ENCODE measurements around the gene THEMIS.
"Not testable (repeated sequence)": the region's sequence is repeated elsewhere in the genome, so short reads cannot be mapped to it uniquely, and the experiment has no call there.

THEMIS gene

GRCh38 chr6:127786109-127786508 lies 114.7 kb downstream of the THEMIS start:
- Histone ChIP-seq H3K9me2 (replicated peaks; ENCODE audit: control insufficient read depth, low read length) (no peaks in the 10 kb centered on the region), H4K20me1 (ENCODE audit: control insufficient read depth, insufficient read depth, low read depth, low read length) (no peaks in the 10 kb centered on the region), H3F3A (ENCODE audit: control insufficient read depth, insufficient read depth) (no peaks in the 10 kb centered on the region), H3K9me3 (ENCODE audit: control insufficient read depth, insufficient read depth, low read length) (no peaks in the 10 kb centered on the region), H3K27ac (ENCODE audit: low read depth, low read length) (no peak overlapping the region), H3K36me3 (ENCODE audit: control insufficient read depth, low read length) (no peaks in the 10 kb centered on the region), H3K4me2 (ENCODE audit: low read length) (no peak overlapping the region), H3K27me3 (ENCODE audit: control insufficient read depth, low read length) (no peaks in the 10 kb centered on the region), H3K4me3 (ENCODE audit: low read length) (no peak overlapping the region), H3K4me1 (ENCODE audit: control insufficient read depth, low read length) (no peaks in the 10 kb centered on the region), H3K79me2 (ENCODE audit: control insufficient read depth, low read length) (no peaks in the 10 kb centered on the region)
- TF ChIP-seq, protein P1, sequence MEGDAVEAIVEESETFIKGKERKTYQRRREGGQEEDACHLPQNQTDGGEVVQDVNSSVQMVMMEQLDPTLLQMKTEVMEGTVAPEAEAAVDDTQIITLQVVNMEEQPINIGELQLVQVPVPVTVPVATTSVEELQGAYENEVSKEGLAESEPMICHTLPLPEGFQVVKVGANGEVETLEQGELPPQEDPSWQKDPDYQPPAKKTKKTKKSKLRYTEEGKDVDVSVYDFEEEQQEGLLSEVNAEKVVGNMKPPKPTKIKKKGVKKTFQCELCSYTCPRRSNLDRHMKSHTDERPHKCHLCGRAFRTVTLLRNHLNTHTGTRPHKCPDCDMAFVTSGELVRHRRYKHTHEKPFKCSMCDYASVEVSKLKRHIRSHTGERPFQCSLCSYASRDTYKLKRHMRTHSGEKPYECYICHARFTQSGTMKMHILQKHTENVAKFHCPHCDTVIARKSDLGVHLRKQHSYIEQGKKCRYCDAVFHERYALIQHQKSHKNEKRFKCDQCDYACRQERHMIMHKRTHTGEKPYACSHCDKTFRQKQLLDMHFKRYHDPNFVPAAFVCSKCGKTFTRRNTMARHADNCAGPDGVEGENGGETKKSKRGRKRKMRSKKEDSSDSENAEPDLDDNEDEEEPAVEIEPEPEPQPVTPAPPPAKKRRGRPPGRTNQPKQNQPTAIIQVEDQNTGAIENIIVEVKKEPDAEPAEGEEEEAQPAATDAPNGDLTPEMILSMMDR (IDR thresholded peaks at IDR 0.05; ENCODE audit: low read depth, low read length, poor library complexity, severe bottlenecking), result no peak
- TF ChIP-seq EZH2phosphoT487 (IDR thresholded peaks at IDR 0.05; ENCODE audit: borderline replicate concordance, low read length), result no peak

DNA sequence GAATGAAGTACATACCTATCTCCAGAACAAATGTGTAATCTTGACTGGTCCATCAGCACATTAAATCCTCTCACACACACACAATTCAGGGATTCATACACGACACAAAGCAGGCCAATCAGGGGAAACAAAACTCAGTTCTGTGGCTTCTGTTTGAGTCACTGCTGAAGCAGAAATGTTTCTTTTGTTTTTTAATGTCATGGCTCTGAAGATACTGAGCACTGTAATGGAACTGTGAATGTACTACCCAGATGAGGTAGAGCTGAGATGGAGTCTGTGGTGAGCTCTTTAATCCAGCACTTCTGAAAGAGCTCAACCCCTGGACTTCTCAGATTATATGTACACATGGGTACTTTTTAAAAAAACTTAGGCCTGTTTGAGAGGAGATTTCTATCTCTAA lies 116.4 kb downstream of the THEMIS start:
- no peaks in the 10 kb centered on the region for H3K36me3 ChIP-seq (ENCODE audit: control insufficient read depth, low read length)
- no peaks in the 10 kb centered on the region for H3F3A ChIP-seq (ENCODE audit: control insufficient read depth, insufficient read depth)
- no peaks in the 10 kb centered on the region for H3K27me3 ChIP-seq (ENCODE audit: control insufficient read depth, low read length)
- H3K4me1 ChIP-seq (ENCODE audit: control insufficient read depth, low read length), result no peaks in the 10 kb centered on the region
- no peaks in the 10 kb centered on the region for H3K79me2 ChIP-seq (ENCODE audit: control insufficient read depth, low read length)
- H3K4me2 ChIP-seq (ENCODE audit: low read length), result no peak overlapping the region
- TF ChIP-seq EZH2phosphoT487 (IDR thresholded peaks at IDR 0.05; ENCODE audit: borderline replicate concordance, low read length), result no peak
- TF ChIP-seq, protein P1 (IDR thresholded peaks at IDR 0.05; ENCODE audit: low read depth, low read length, poor library complexity, severe bottlenecking), result no peak
- H3K4me3 ChIP-seq (ENCODE audit: low read length), result no peak overlapping the region
- no peaks in the 10 kb centered on the region for H4K20me1 ChIP-seq (ENCODE audit: control insufficient read depth, insufficient read depth, low read depth, low read length)
- no peaks in the 10 kb centered on the region for H3K9me2 ChIP-seq (replicated peaks; ENCODE audit: control insufficient read depth, low read length)
- H3K27ac ChIP-seq (ENCODE audit: low read depth, low read length), result no peak overlapping the region
- no peaks in the 10 kb centered on the region for H3K9me3 ChIP-seq (ENCODE audit: control insufficient read depth, insufficient read depth, low read length)

- H3K79me2 ChIP-seq (ENCODE audit: control insufficient read depth, low read length); H3K4me2 ChIP-seq (ENCODE audit: low read length); H3K36me3 ChIP-seq (ENCODE audit: control insufficient read depth, low read length); H3F3A ChIP-seq (ENCODE audit: control insufficient read depth, insufficient read depth); H3K9me2 ChIP-seq (replicated peaks; ENCODE audit: control insufficient read depth, low read length); H3K27ac ChIP-seq (ENCODE audit: low read depth, low read length); H3K27me3 ChIP-seq (ENCODE audit: control insufficient read depth, low read length); H3K9me3 ChIP-seq (ENCODE audit: control insufficient read depth, insufficient read depth, low read length); H3K4me3 ChIP-seq (ENCODE audit: low read length); H4K20me1 ChIP-seq (ENCODE audit: control insufficient read depth, insufficient read depth, low read depth, low read length); H3K4me1 ChIP-seq (ENCODE audit: control insufficient read depth, low read length): not testable (repeated sequence)
Observed at GRCh38 chr6:127781636-127782272, 119.1 kb downstream of the THEMIS start.

- H3K4me3 ChIP-seq (ENCODE audit: low read length), result no peak overlapping the region
- H3F3A ChIP-seq (ENCODE audit: control insufficient read depth, insufficient read depth), result no peaks in the 10 kb centered on the region
- H3K9me2 ChIP-seq (replicated peaks; ENCODE audit: control insufficient read depth, low read length), result no peaks in the 10 kb centered on the region
- H3K4me2 ChIP-seq (ENCODE audit: low read length), result no peak overlapping the region
- H3K36me3 ChIP-seq (ENCODE audit: control insufficient read depth, low read length), result no peaks in the 10 kb centered on the region
- H3K27me3 ChIP-seq (ENCODE audit: control insufficient read depth, low read length), result no peaks in the 10 kb centered on the region
- TF ChIP-seq, protein P1 (IDR thresholded peaks at IDR 0.05; ENCODE audit: low read depth, low read length, poor library complexity, severe bottlenecking), result no peak
- no peak for TF ChIP-seq EZH2phosphoT487 (IDR thresholded peaks at IDR 0.05; ENCODE audit: borderline replicate concordance, low read length)
- no peaks in the 10 kb centered on the region for H4K20me1 ChIP-seq (ENCODE audit: control insufficient read depth, insufficient read depth, low read depth, low read length)
- no peaks in the 10 kb centered on the region for H3K79me2 ChIP-seq (ENCODE audit: control insufficient read depth, low read length)
- H3K27ac ChIP-seq (ENCODE audit: low read depth, low read length), result no peak overlapping the region
- H3K4me1 ChIP-seq (ENCODE audit: control insufficient read depth, low read length), result no peaks in the 10 kb centered on the region
- H3K9me3 ChIP-seq (ENCODE audit: control insufficient read depth, insufficient read depth, low read length), result no peaks in the 10 kb centered on the region
Observed at GRCh38 chr6:127776320-127776719, 124.5 kb downstream of the THEMIS start.
